ENCODE data around the gene HDLBP. TPM values are rescaled to one million over a fixed set of nuclear protein-coding genes. Genes with fewer than 3 reads are reported as not detected.

Gene HDLBP
- polyA plus RNA-seq, 3 donors, result 187 to 327 (median 208) TPM

DNA sequence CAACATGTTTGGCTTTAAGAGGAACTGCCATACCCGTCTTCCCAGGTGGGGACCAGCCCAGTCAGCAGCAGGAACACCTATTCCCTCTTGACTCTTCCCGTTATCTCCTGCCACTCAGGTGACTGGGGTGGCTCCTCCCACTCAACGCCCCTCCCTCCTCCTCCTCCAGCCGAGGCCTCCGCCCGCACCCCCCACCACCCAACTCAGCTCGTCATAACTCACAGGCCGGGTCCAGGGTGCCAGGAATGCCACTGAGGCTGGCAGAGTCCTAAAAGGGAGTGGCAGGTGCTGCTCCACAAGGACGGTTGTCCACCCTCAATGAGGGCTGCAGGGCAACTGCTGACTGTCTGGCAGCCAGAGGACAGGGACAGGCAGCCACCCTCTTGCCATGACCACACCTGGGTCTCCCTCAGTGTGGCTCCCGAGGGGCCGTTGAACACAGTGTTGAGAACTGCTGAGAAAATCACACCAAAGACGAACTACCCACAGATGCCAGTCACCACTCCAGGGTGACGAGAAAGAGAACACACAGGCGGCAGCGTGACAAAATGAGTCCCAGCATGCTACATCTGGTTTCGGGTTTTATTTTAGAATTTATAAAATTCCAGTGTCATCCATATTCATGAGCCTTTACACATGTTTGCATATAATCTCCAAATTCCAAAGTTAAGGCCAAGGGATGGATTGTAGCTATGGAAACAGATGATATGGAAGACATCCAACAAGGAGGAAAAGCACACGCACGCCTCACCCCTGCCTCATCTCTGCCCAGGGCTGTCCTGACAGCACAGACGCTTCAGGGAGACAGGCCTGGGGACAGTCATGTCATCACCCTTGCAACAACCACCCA lies 88.5 kb downstream of the HDLBP start:
- 73 to 87% (median 84%) methylated on average over 18 to 19 of the region's 19 CpGs for WGBS, 3 donors
- H3K27ac ChIP-seq (ENCODE audit: low read depth, low read length), result no peak overlapping the region

DNA sequence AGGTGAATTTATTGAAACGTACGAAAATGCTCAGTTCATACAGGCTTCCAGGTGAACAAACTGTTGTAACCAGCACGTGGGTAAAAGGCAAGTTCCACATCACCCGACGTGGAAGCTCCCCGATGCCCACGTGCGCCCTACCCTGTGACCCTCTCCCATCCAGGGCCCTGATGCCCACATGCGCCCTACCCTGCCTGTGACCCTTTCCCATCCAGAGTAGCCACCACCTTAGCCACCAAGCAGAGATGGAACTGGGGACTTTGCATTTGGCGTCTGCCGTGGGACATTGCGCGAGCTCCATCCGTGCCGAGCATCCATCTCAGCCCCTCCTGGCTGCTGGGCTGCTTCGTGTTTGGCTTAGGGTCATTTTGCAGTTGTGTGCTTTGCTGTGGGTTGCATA lies 89.5 kb downstream of the HDLBP start:
- H3K27ac ChIP-seq (ENCODE audit: low read depth, low read length), result no peak overlapping the region
- WGBS, 3 donors, result 91 to 94% (median 93%) methylated on average over 16 of the region's 16 CpGs

DNA sequence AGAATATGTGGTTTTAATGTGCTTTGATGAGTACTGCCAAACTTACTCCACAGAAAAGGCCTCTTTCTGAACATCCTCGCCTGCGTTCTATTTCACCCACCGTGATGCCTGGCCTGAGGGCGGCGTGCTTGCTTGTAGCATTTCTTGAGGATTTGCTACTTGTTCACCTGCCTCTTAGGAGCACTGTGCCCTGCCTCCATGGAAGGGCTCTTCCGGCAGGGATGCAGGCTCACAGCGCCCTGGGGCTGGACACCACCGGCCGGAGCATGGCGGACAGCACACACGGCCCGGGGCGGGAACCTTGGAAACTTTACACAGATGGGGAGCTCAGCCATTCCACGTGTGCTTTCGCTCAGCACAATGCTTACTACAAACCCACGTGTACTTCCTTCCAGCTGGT lies 89.9 kb downstream of the HDLBP start:
- 75 to 93% (median 91%) methylated on average over 16 of the region's 16 CpGs for WGBS, 3 donors
- no peak overlapping the region for H3K27ac ChIP-seq (ENCODE audit: low read depth, low read length)

DNA sequence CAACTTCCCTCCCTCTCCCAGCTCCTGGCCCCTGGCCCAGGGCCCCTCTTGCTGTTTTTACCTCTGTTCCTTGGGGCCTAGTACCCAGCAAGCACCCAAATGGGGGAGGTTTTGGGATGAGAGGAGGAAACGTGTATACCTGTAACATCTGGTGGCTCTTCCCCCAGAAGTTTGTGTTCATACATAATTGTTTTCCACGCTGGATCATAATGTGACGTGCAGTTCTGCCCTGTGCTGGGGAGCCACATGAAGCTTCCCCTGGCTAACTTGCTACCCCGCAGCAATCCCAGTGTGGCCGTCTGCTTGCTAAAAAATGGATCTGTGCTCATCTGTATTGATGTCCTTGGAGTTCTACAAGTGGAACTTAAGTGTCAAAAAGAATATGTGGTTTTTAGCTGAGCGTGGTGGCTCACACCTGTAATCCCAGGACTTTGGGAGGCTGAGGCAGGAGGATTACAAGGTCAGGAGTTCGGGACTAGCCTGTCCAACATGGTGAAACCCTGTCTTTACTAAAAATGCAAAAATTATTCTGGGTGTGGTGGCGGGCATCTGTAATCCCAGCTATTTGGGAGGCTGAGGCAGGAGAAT lies 90.5 kb downstream of the HDLBP start:
- no peak overlapping the region for H3K27ac ChIP-seq (ENCODE audit: low read depth, low read length)
- WGBS, 3 donors, result 69 to 85% (median 85%) methylated on average over 8 of the region's 8 CpGs

DNA sequence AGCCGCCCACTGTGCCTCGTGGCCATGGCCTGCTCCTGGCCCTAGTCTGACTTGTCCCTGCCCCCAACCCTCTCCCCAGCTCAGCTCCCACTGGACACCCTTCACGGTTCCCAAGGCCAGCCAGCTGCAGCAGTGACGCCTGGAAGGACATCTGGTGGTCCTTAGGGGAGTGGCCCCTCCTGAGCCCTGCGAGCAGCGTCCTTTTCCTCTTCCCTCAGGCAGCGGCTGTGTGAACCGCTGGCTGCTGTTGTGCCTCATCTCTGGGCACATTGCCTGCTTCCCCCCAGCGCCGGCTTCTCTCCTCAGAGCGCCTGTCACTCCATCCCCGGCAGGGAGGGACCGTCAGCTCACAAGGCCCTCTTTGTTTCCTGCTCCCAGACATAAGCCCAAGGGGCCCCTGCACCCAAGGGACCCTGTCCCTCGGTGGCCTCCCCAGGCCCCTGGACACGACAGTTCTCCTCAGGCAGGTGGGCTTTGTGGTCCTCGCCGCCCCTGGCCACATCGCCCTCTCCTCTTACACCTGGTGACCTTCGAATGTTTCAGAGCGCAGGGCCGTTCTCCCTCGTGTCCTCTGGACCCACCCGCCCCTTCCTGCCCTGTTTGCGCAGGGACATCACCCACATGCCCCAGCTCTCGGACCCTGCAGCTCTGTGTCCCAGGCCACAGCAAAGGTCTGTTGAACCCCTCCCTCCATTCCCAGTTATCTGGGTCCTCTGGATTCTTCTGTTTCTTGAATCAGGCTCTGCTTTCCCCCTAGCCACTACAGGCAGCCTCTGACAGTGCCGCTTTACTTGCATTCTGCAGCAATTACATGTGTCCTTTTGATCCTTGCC lies 91.2 kb downstream of the HDLBP start:
- H3K27ac ChIP-seq (ENCODE audit: low read depth, low read length), result no peak overlapping the region
- 30 to 46% (median 45%) methylated on average over 24 to 26 of the region's 26 CpGs for WGBS, 3 donors

DNA sequence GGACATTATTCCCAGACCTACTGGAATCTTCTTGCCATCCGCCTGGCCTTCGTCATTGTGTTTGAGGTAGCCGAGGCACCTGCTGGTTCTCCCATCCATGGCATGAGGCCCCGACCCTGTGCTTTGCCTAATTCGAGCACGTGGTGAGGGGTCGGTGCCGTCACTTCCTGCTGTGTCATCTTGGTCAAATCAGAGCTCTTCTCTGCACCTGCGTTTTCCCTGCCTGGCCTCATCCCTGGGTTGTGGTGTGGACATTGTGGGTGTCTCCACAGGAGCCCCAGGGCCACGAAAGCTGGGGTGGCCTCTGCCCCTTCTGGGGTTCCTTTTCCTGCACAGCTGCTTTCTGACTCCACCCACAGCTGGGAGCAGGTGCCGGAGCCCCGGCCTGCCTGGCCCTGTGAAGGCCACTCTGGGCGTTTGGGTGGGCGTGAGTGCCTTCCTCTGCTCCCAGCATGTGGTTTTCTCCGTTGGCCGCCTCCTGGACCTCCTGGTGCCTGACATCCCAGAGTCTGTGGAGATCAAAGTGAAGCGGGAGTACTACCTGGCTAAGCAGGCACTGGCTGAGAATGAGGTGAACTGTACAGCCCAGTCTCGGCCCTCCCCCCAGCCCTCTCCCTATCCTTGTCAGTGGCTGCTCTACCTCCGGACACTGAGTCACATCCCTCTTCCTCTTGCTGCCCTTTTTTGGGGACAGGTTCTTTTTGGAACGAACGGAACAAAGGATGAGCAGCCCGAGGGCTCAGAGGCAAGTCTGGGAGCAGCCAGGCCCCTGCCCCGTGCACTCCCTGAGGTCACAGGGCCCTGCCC lies 92.1 kb downstream of the HDLBP start:
- H3K27ac ChIP-seq (ENCODE audit: low read depth, low read length), result no peak overlapping the region
- 50 to 56% (median 55%) methylated on average over 23 of the region's 23 CpGs for WGBS, 3 donors

DNA sequence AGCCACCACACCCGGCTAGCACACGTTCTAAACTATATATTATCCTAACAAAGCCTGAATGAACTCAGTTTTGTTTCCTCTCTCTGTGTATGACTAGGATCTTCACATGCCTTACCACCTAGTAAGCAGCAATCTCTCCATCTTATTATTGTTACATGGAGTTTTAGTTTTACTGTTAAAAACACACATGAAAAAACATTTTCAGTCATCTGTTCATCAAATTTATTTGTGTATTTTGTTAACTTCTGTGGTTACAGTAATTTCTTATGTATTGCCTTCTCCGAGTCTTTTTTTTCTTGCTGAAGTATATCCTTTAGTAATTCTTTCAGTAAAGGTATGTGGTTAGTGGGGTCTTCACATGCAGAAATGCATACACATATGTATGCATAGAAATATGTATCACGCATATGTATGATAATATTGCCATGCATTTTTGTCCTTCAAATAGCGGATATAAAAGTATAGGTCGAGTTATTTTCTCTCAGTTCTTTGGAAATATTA lies 95.6 kb downstream of the HDLBP start:
- H3K27ac ChIP-seq (ENCODE audit: low read depth, low read length), result no peak overlapping the region
- WGBS, 3 donors, result 82 to 95% (median 93%) methylated on average over 6 of the region's 6 CpGs

DNA sequence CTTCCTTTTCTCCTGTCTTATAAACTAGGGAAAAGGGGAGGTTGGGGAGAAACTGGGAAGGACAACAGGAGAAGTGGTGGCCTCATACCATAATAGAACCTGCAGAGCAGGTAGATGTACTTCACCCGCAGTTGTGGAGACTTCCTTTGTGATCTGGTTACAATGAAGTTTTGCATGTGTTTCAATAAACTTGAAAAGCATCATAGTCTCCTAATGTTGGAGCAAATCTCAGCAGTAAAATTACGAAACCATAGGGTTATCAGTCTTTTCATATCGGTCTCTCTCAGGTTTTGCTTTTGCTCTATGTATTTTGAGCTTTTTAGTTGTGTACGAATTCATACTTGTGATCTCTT lies 96.5 kb downstream of the HDLBP start:
- WGBS, 3 donors, result 33 to 53% (median 51%) methylated on average over 4 of the region's 4 CpGs
- H3K27ac ChIP-seq (ENCODE audit: low read depth, low read length), result no peak overlapping the region

DNA sequence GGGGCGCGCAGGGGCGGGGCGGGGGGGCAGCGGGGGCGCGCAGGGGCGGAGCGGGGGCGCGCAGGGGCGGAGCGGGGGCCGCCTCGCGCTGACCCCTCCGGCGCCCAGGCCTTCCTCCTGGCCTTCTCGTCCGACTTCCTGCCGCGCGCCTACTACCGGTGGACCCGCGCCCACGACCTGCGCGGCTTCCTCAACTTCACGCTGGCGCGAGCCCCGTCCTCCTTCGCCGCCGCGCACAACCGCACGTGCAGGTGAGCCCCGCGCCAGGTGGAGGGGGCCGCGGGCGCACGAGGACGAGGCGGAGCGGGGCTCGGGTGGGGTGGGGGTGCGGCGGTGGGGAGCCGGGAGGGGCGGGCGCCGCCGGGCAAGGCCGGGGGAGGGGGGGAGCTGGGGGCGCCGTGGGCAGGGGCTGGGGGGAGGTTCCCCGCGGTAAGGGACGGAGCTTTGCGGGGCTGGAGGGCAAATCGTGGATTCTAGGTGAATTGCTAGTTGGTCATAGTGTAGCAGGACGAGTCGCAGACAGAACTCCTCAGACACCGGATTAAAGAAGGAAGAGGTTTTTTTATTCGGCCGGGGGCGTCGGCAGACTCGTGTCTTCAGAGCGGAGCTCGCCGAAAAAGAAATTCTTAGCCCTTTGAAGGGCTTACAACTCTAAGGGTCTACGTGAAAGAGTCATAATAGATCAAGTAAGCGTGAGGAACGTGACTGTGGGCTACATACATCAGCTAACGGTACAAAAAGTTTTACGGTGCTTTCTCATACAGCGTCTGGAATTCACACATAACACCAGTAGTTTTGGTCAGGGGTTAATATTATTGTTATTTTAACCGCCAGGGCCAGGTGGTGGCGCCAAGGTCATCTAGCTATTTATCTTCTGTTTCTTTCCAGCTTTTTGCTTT lies 97.1 kb downstream of the HDLBP start:
- WGBS, 3 donors, result 1% methylated on average over 42 to 69 of the region's 83 CpGs
- no peak overlapping the region for H3K27ac ChIP-seq (ENCODE audit: low read depth, low read length)

DNA sequence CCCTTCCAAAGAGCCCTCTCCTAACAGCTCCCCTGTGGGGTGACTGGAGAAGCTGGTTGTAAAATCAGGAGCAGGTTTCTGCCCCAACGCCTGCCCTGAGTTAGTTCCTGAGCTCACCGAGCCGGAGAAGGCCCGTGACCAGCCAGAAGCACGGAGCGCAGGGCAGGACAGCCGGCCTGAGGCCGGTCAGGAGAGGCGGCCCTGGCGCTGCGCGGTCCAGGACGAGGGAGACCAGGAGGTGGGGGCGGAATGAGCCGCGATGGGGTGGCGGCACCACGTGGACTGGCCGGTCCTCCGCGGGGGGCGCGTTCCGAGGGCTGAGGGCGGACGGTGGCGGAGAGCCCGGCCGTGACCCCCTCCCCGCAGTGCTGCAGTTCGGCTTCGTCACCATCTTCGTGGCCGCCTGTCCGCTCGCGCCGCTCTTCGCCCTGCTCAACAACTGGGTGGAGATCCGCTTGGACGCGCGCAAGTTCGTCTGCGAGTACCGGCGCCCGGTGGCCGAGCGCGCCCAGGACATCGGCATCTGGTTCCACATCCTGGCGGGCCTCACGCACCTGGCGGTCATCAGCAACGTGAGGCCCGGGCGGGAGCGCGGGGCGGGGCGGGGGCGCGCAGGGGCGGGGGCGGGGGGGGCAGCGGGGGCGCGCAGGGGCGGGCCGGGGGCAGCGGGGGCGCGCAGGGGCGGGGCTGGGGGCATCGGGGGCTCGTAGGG lies 98.0 kb downstream of the HDLBP start:
- WGBS, 3 donors, result 0 to 1% (median 1%) methylated on average over 48 to 68 of the region's 77 CpGs
- H3K27ac ChIP-seq (ENCODE audit: low read depth, low read length), result no peak overlapping the region

DNA sequence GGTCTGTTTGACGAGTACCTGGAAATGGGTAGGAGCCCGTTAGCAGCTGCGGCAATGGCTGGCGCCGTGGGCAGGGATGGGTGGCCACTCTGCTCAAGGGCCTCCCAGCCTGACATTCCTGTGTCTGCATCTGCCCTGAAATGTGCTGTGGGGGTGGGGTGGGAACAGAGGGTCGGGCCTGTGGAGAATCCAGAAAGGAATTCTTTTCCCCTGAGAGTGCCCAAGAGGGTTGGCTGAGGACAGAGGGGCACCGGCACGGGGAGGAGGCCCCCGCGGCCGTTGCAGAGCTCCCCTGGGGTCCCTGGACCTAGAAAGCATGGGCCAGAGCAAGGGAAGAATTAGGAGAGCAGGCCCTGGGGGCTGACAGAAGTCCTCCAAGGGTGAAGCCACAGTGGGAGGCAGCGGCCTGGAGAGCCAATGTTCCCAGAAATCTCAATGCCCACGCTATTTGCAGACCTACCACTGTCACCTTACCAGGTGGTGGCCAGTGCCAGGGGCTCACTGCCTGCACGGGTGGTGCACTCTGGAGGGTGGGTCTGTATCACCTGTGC lies 99.2 kb downstream of the HDLBP start:
- 59 to 73% (median 64%) methylated on average over 13 to 14 of the region's 14 CpGs for WGBS, 3 donors
- H3K27ac ChIP-seq (ENCODE audit: low read depth, low read length), result no peak overlapping the region

DNA sequence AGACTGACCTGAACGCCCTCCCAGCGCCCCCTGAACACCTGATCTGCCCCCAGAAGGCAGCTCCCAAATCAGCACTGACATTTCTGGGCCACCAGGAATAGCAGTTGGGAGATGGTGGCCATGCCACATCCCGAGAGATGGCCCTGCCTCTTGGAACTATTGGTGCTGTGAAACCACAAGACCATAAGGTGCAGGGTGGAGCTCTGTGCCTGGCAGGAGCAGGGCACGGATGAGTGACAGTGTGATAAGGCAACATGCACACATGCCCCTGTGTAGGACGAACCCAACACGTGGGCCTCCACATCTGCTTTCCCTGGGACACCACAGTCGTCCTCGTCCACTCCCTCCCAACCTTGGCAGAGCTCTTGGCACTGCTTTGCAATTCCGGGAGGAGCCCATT lies 100.1 kb downstream of the HDLBP start:
- WGBS, 3 donors, result 43 to 58% (median 53%) methylated on average over 9 of the region's 9 CpGs
- no peak overlapping the region for H3K27ac ChIP-seq (ENCODE audit: low read depth, low read length)

DNA sequence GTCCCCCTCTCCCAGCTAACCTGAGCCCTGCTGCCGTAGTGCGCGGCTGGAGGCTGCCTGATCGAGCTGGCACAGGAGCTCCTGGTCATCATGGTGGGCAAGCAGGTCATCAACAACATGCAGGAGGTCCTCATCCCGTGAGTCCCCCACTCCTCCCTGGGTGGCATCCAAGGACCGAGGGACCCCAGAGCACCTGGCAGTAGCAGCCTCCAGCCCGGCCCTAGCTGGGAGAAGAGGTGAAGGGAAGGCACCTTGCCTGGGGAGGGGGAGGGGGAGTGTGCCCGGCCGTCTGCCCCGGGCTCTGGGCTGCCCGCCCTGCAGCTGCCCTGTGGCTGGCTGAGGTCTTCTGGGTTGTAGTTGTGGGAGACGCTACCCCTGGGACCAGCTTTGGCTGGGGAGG lies 100.7 kb downstream of the HDLBP start:
- 77 to 84% (median 81%) methylated on average over 12 of the region's 12 CpGs for WGBS, 3 donors
- no peak overlapping the region for H3K27ac ChIP-seq (ENCODE audit: low read depth, low read length)

DNA sequence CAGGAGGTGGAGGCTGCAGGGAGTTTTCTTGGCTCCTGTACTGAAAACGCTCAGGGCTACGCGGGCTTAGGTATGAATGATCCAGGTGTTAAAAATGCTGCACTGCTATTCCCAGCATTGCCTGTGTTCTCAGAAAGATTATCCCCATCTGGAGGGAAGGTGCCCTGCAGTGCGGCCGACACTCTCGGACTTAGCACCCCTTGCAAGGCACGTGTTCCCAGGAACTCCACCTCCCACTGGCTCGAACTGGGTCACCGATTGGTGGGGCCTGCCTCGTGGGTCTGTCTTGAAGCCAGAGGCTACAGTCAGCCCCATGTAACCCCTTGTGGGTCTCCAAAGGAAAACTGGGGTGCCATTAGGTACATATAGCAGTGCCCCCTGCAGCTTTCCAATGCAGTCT lies 101.3 kb downstream of the HDLBP start:
- no peak overlapping the region for H3K27ac ChIP-seq (ENCODE audit: low read depth, low read length)
- 52 to 64% (median 63%) methylated on average over 10 of the region's 10 CpGs for WGBS, 3 donors

DNA sequence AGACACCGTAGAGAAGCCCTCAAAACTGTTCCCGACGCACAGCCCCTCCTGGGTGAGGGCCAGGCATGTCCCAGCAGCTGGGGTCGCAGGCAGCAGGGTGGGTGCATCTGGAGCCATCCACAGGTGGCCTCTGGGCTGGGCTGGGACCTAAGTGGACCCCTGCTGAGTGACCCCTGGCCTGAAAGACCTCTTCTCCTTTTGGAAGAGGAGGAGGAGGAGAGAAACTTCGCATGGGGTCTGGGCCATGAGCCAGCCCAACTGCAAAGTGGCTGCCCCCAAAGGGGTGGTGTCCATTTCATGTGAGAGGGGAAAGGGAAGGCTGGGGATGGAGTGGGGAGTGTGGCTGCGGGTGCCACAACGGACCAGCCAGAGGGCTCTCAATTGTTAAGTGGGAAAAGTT lies 101.9 kb downstream of the HDLBP start:
- H3K27ac ChIP-seq (ENCODE audit: low read depth, low read length), result no peak overlapping the region
- WGBS, 3 donors, result 61 to 76% (median 67%) methylated on average over 7 of the region's 7 CpGs

DNA sequence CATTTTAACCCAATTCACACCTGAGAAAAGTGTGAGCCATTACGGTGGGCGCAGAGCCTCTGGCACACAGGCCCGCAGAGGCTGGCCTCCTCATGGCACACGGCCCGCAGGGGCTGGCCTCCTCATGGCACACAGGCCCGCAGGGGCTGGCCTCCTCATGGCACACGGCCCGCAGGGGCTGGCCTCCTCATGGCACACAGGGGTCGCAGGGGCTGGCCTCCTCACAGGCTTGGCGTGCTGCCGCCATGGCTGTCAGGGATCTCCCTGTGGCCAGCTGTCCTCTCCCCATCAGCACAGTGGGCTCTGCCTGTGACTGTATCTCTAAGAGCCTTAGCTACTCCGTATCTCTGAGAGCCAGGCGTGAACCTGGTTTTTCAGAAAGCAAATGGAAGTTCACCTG lies 102.4 kb downstream of the HDLBP start:
- H3K27ac ChIP-seq (ENCODE audit: low read depth, low read length), result no peak overlapping the region
- 78 to 86% (median 83%) methylated on average over 13 of the region's 13 CpGs for WGBS, 3 donors

DNA sequence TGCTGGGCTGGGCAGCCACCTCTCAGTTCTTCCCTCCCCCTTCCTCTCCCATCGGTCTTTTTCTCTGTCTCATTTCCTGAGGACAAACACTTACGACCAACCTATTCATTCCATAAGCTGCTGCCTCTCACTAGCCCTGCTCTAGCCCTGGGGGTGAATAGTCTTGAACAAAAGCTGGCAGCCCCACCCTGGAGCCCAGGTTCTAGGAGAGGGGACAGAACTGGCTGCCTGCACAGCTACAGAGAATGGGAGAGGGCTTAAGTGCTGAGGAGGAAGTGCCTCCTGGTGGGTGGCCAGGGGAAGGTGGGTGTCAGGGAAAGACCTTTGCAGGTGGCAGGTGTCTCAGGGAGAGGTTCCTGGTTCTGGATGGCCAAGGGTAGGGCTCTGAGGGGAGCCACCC lies 104.2 kb downstream of the HDLBP start:
- H3K27ac ChIP-seq (ENCODE audit: low read depth, low read length), result no peak overlapping the region
- 15 to 51% (median 28%) methylated on average over 2 of the region's 2 CpGs for WGBS, 3 donors

All from adipose tissue (tissue), 3 donors.